Measurements from ENCODE around the gene RCCD1. TPM values are rescaled to one million over a fixed set of nuclear protein-coding genes. Genes with fewer than 3 reads are reported as not detected.

Gene RCCD1
- total and polyA plus RNA-seq, 2 of the 8 experiments (the other 6 are each of a cell fraction or from before 2014, with no cell fraction given): 9.9 to 18.8 TPM

DNA sequence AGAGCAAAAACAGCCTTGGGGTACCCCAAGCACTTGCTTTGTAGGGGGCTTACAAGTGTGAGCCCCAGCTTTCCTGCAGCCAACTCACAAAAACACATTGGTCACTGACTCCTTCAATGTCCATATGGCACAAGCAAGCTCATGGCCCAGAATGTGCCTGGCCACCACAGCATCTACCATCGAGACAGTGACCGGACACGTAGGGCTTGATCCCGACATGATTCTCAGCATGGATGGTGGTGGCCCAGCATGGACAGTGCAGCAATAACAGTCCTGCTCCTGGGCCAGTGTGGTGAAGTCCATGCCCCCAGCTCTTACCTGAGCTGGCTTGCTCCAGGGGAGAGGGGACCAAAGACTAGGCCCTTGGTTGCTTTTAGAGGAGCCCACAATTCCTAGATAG is 13.6 kb upstream of the RCCD1 start (continued):
- TF ChIP-seq RNF2 (IDR thresholded peaks at IDR 0.05; ENCODE audit: borderline replicate concordance, low read depth, low read length, missing control alignments, poor library complexity, severe bottlenecking) (no peak), SAP30 (IDR thresholded peaks at IDR 0.05; ENCODE audit: insufficient read depth, insufficient replicate concordance, low read length) (no peak), CBX5 (IDR thresholded peaks at IDR 0.05; ENCODE audit: low read depth, low read length) (no peak), SIRT6 (IDR thresholded peaks at IDR 0.05; ENCODE audit: low read length) (no peak)

All from H1 (cell line).